Esophagus muscularis mucosa (tissue), 4 donors: ENCODE results near the gene CYP51A1.

Experiments
- EP300 ChIP-seq: sonication (generic); formaldehyde crosslinking; IDR thresholded peaks from one replicate; pipeline ENCODE4 v1.6.1; 2017; ENCODE audit warnings: antibody characterized with exemption
- POLR2AphosphoS5 ChIP-seq, 2 donors: sonication (generic); formaldehyde crosslinking; IDR thresholded peaks; one replicate each; pipeline ENCODE4 v1.6.1; 2017; ENCODE audit warnings: antibody characterized with exemption in 2 of 2
- TF ChIP-seq, protein P1 (sequence below), 3 experiments: fragments of 200-600 bp in 2 of 3; fragments of 450-650 bp in 1 of 3; sonication (generic) in 2 of 3; IDR thresholded peaks; one replicate each; pipeline ENCODE4 v1.5.1; 2017 to 2019; ENCODE audit warnings: antibody characterized with exemption in 3 of 3, mild to moderate bottlenecking in 2 of 3, moderate library complexity in 1 of 3

DNA sequence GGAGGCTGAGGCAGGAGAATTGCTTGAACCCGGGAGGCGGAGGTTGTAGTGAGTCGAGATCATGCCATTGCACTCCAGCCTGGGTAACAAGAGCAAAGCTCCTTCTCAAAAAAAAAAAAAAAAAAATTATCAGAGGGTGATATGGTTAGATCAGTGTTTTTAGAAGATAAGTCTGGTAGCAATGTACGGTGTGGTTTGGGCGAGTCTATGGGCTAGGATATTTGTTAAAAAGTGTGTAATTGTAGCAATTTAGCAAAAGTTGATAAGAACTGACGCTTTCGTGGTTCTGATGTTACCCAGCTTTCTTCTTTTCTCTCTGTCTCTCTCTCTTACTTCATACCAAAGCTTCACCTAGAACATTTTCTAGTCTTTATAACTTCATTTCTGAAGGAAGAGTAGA, 6.9 kb upstream of the CYP51A1 start:
- TF ChIP-seq, protein P1, sequence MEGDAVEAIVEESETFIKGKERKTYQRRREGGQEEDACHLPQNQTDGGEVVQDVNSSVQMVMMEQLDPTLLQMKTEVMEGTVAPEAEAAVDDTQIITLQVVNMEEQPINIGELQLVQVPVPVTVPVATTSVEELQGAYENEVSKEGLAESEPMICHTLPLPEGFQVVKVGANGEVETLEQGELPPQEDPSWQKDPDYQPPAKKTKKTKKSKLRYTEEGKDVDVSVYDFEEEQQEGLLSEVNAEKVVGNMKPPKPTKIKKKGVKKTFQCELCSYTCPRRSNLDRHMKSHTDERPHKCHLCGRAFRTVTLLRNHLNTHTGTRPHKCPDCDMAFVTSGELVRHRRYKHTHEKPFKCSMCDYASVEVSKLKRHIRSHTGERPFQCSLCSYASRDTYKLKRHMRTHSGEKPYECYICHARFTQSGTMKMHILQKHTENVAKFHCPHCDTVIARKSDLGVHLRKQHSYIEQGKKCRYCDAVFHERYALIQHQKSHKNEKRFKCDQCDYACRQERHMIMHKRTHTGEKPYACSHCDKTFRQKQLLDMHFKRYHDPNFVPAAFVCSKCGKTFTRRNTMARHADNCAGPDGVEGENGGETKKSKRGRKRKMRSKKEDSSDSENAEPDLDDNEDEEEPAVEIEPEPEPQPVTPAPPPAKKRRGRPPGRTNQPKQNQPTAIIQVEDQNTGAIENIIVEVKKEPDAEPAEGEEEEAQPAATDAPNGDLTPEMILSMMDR (IDR thresholded peaks at IDR 0.05): no peak
- no peak for TF ChIP-seq EP300
- no peak for TF ChIP-seq POLR2AphosphoS5 (IDR thresholded peaks at IDR 0.05)
